Measurements from ENCODE around the gene NDEL1. TPM values are rescaled to one million over a fixed set of nuclear protein-coding genes. Genes with fewer than 3 reads are reported as not detected.

Gene NDEL1
- total and polyA plus RNA-seq, 2 donors (not counting 3 experiments of a cell fraction or from before 2014, with no cell fraction given) = 60.0 to 87.4 TPM

DNA sequence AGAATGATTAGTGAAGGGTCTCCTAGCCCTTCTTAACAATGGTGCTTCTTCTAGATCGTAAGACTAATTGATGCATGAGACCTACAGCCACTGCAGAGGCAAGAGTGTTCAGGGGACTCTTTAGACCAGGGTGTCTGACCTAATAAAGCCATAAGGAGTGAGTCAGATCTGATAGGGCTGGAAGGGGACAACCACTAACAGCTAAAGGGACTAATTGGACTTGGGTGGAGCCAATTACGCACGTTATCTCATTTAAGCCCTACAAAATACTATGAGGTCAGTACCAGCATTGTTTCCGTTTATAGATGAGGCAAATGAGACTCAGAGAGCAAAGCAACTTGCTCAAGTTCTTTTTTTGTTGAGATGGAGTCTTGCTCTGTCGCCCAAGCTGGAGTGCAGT, 23.6 kb upstream of the NDEL1 start:
- no peak overlapping the region for H3K9ac ChIP-seq (replicated peaks; ENCODE audit: extremely low read depth, insufficient read depth, low read length)
- no peaks in the 10 kb centered on the region for H3K79me2 ChIP-seq (ENCODE audit: control insufficient read depth, insufficient read depth, low read length)
- H2AFZ ChIP-seq (ENCODE audit: low read depth, low read length) = no peak overlapping the region
- no peaks in the 10 kb centered on the region for H3K36me3 ChIP-seq (ENCODE audit: control insufficient read depth in 2 of 2, extremely low read depth in 1 of 2, insufficient read depth in 2 of 2, low read length in 2 of 2)
- no TSS peak for BruUV-seq (replicated peaks)
- DNase-seq (ENCODE audit: low read depth, low spot score) = no peak
- intact Hi-C loops (cut with micrococcal nuclease) = no loop called here
- no peaks in the 10 kb centered on the region for H3K9me3 ChIP-seq (replicated peaks; ENCODE audit: control insufficient read depth, insufficient read depth, low read length)
- ChIA-PET CTCF (interaction anchor here (3.6 kb wide), 1 partner anchor 334 kb away, joined by 101 read pairs; the partner anchor contains the start of gene CCDC42), POLR2A (no interaction called here)
- H3K4me3 ChIP-seq (replicated peaks in 1 of 3; ENCODE audit: insufficient read depth in 1 of 3, low read depth in 1 of 3, low read length in 3 of 3) = no peak overlapping the region
- no peak for FAIRE-seq
- H3K9me1 ChIP-seq (replicated peaks; ENCODE audit: control insufficient read depth, extremely low read depth, insufficient read depth, low read length) = no peaks in the 10 kb centered on the region
- no peak overlapping the region for H3K4me2 ChIP-seq (ENCODE audit: insufficient read depth, low read length)
- peaks cover 7 to 9% of the 10 kb centered on the region in 2 experiments for H3K27me3 ChIP-seq (ENCODE audit: control insufficient read depth in 2 of 2, insufficient read depth in 2 of 2, low read length in 2 of 2)
- dilution Hi-C loops (cut with MboI; ENCODE audit: extremely low pct_ligation_motif_present, low sequenced_read_pairs) = no loop called here
- TF ChIP-seq EZH2 (IDR thresholded peaks at IDR 0.05; ENCODE audit: borderline replicate concordance, low read depth, low read length, severe bottlenecking) (no peak), FOS (IDR thresholded peaks at IDR 0.05; ENCODE audit: borderline replicate concordance, insufficient read depth, low read length) (no peak), GATA2 (IDR thresholded peaks at IDR 0.05; ENCODE audit: insufficient read depth, insufficient read length, low read depth, low read length) (no peak), POLR2A (IDR thresholded peaks at IDR 0.05; ENCODE audit: low read depth, low read length) (no peak), POLR2AphosphoS5 (IDR thresholded peaks at IDR 0.05; ENCODE audit: insufficient read depth, low read depth, low read length) (no peak), MYC (IDR thresholded peaks at IDR 0.05; ENCODE audit: low read depth, low read length) (no peak), JUN (IDR thresholded peaks at IDR 0.05; ENCODE audit: borderline replicate concordance, insufficient read depth, insufficient read length, low read depth) (no peak)
- TF ChIP-seq, protein P1, sequence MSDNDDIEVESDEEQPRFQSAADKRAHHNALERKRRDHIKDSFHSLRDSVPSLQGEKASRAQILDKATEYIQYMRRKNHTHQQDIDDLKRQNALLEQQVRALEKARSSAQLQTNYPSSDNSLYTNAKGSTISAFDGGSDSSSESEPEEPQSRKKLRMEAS (IDR thresholded peaks at IDR 0.05; ENCODE audit: insufficient read depth, insufficient read length) = no peak
- TF ChIP-seq, protein P2, sequence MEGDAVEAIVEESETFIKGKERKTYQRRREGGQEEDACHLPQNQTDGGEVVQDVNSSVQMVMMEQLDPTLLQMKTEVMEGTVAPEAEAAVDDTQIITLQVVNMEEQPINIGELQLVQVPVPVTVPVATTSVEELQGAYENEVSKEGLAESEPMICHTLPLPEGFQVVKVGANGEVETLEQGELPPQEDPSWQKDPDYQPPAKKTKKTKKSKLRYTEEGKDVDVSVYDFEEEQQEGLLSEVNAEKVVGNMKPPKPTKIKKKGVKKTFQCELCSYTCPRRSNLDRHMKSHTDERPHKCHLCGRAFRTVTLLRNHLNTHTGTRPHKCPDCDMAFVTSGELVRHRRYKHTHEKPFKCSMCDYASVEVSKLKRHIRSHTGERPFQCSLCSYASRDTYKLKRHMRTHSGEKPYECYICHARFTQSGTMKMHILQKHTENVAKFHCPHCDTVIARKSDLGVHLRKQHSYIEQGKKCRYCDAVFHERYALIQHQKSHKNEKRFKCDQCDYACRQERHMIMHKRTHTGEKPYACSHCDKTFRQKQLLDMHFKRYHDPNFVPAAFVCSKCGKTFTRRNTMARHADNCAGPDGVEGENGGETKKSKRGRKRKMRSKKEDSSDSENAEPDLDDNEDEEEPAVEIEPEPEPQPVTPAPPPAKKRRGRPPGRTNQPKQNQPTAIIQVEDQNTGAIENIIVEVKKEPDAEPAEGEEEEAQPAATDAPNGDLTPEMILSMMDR (IDR thresholded peaks at IDR 0.05; ENCODE audit: extremely low read depth in 1 of 2, insufficient read depth in 1 of 2, low read depth in 1 of 2, low read length in 2 of 2) = no peak
- no peaks in the 10 kb centered on the region for H3K4me1 ChIP-seq (ENCODE audit: control insufficient read depth, extremely low read depth, insufficient read depth, low read length)
- H3K27ac ChIP-seq (ENCODE audit: insufficient read depth, low read depth, low read length) = no peak overlapping the region
- H4K20me1 ChIP-seq (replicated peaks; ENCODE audit: control insufficient read depth, extremely low read depth, insufficient read depth, low read length) = no peaks in the 10 kb centered on the region
